DND-41 (cell line): ENCODE results near the gene SMARCC2.

Source experiments
- CTCF ChIP-seq: IDR thresholded peaks from 2 replicates; pipeline ENCODE4 v1.5.1; 2012; ENCODE audit warnings: borderline replicate concordance, low read length, moderate library complexity, mild to moderate bottlenecking; ENCODE audit not compliant: poor library complexity, severe bottlenecking; ENCODE audit errors: extremely low read depth
- EZH2 ChIP-seq: IDR thresholded peaks from 3 replicates; pipeline ENCODE4 v1.6.1; 2012; ENCODE audit warnings: borderline replicate concordance, low read depth, mild to moderate bottlenecking, moderate library complexity, low read length, inconsistent platforms; ENCODE audit not compliant: severe bottlenecking

- no peak for TF ChIP-seq CTCF
- TF ChIP-seq EZH2: no peak
These were observed 60.5 kb downstream of the SMARCC2 start for GRCh38 chr12:56128670-56129205.
